Natural killer cell (primary cell): ENCODE measurements around the gene SOBP. TPM values are rescaled to one million over a fixed set of nuclear protein-coding genes. Genes with fewer than 3 reads are reported as not detected.

Source experiments
- ATAC-seq, 3 donors: fragments of 150-1000 bp in 2 of 3; fragments of 200-7000 bp in 1 of 3; cut with Tn5 transposase; 1 replicate in 1 of 3; 2 replicates in 2 of 3; pipeline ENCODE4 v1.10.0; 2021; ENCODE audit warnings: mild to moderate bottlenecking in 2 of 3, moderate library complexity in 2 of 3
- DNase-seq, 2 donors: peaks; one replicate each; pipeline versions ENCODE4 v3.0.0 to v3.0.0-alpha.2; 2013 to 2021; ENCODE audit warnings: mixed read lengths in 1 of 2
- H3K27ac ChIP-seq: one replicate; pipeline ENCODE4 v1.5.1; 2013; ENCODE audit warnings: mild to moderate bottlenecking, low read length
- H3K27me3 ChIP-seq: one replicate; pipeline ENCODE4 v1.6.1; 2013; ENCODE audit warnings: low read length; ENCODE audit not compliant: control insufficient read depth, insufficient read depth
- H3K36me3 ChIP-seq: one replicate; pipeline ENCODE4 v1.6.1; 2013; ENCODE audit warnings: low read length; ENCODE audit not compliant: control insufficient read depth, insufficient read depth
- H3K4me1 ChIP-seq: one replicate; pipeline ENCODE4 v1.6.1; 2013; ENCODE audit warnings: low read length; ENCODE audit not compliant: control insufficient read depth, insufficient read depth
- H3K4me3 ChIP-seq: one replicate; pipeline ENCODE4 v1.5.1; 2013; ENCODE audit warnings: low read length
- H3K9me3 ChIP-seq: one replicate; pipeline ENCODE4 v1.6.1; 2013; ENCODE audit warnings: low read length; ENCODE audit not compliant: control insufficient read depth, insufficient read depth
- H3K27ac Mint-ChIP-seq, 2 donors: one replicate each; pipeline ENCODE4 v1.8.0; 2022; ENCODE audit warnings: mild to moderate bottlenecking in 2 of 2, mixed read lengths in 2 of 2, moderate library complexity in 1 of 2
- H3K27me3 Mint-ChIP-seq, 2 donors: one replicate each; pipeline ENCODE4 v1.8.0; 2022; ENCODE audit warnings: low read depth in 2 of 2, mixed read lengths in 2 of 2
- H3K36me3 Mint-ChIP-seq: one replicate; pipeline ENCODE4 v1.8.0; 2022; ENCODE audit warnings: mixed read lengths
- H3K4me1 Mint-ChIP-seq, 2 donors: one replicate each; pipeline ENCODE4 v1.8.0; 2022; ENCODE audit warnings: mixed read lengths in 2 of 2
- H3K4me3 Mint-ChIP-seq: one replicate; pipeline ENCODE4 v1.8.0; 2022; ENCODE audit warnings: mild to moderate bottlenecking, moderate library complexity, mixed read lengths
- H3K9me3 Mint-ChIP-seq, 2 donors: one replicate each; pipeline ENCODE4 v1.8.0; 2022; ENCODE audit warnings: mixed read lengths in 2 of 2
- CTCF ChIP-seq: fragments of 200-600 bp; IDR thresholded peaks from one replicate; pipeline ENCODE4 v1.8.0; 2022; ENCODE audit warnings: antibody characterized with exemption
- WGBS: methylation state at CpG from one replicate; pipeline ENCODE4 v1.1.7; 2013; ENCODE audit warnings: missing lambda C conversion rate; ENCODE audit not compliant: insufficient coverage; 5-methylcytosine and 5-hydroxymethylcytosine counted together
- intact Hi-C: fragments of 100-400 bp; cut with micrococcal nuclease; formaldehyde crosslinking; loops from one replicate; pipeline ENCODE4 v1.14.2; 2022
- total RNA-seq, 4 donors: library from RNA; stranded (reverse); fragments of 120-200 nt in 1 of 4; gene quantifications; one replicate each; pipeline versions ENCODE4 v1.2.3 to v1.2.4, GENCODE V29; 2013 to 2022

The SOBP gene
- total RNA-seq, 3 donors from 2014 or later (not counting 1 experiment from before 2014, with no cell fraction given), result 0.16 TPM; not detected in 1

GRCh38 chr6:107652526-107653182 lies 162.7 kb downstream of the SOBP start:
- Mint-ChIP-seq H3K36me3 (no peaks in the 10 kb centered on the region), H3K4me1 (peaks cover 0 to 16% of the 10 kb centered on the region in 2 donors), H3K27ac (no peak overlapping the region), H3K27me3 (peaks cover 8 to 29% of the 10 kb centered on the region in 2 donors), H3K4me3 (no peak overlapping the region), H3K9me3 (no peaks in the 10 kb centered on the region)
- Histone ChIP-seq H3K9me3 (no peaks in the 10 kb centered on the region), H3K4me1 (peaks cover 9% of the 10 kb centered on the region), H3K27ac (no peak overlapping the region), H3K27me3 (no peaks in the 10 kb centered on the region), H3K4me3 (no peak overlapping the region), H3K36me3 (no peaks in the 10 kb centered on the region)
- 67% methylated on average over 1 of the region's 2 CpGs for WGBS
- no peak for DNase-seq
- intact Hi-C loops, result no loop called here
- no peak for ATAC-seq
- no peak for TF ChIP-seq CTCF

- intact Hi-C loops, result no loop called here
- Mint-ChIP-seq H3K27me3 (peaks cover 8 to 29% of the 10 kb centered on the region in 2 donors), H3K4me1 (peaks cover 0 to 21% of the 10 kb centered on the region in 2 donors), H3K36me3 (no peaks in the 10 kb centered on the region), H3K9me3 (no peaks in the 10 kb centered on the region), H3K27ac (no peak overlapping the region), H3K4me3 (no peak overlapping the region)
- Histone ChIP-seq H3K27ac (no peak overlapping the region), H3K4me3 (no peak overlapping the region), H3K9me3 (no peaks in the 10 kb centered on the region), H3K4me1 (peaks cover 14% of the 10 kb centered on the region), H3K36me3 (no peaks in the 10 kb centered on the region), H3K27me3 (no peaks in the 10 kb centered on the region)
- DNase-seq (no peak), ATAC-seq (no peak)
- no peak for TF ChIP-seq CTCF
- WGBS, result 89% methylated on average over 10 of the region's 10 CpGs
These were observed 163.3 kb downstream of the SOBP start for GRCh38 chr6:107653183-107653580.

- H3K36me3 ChIP-seq, result no peaks in the 10 kb centered on the region
- DNase-seq (no peak), ATAC-seq (no peak)
- H3K27me3 ChIP-seq, result no peaks in the 10 kb centered on the region
- WGBS, result 90% methylated on average over 2 of the region's 3 CpGs
- no peaks in the 10 kb centered on the region for H3K36me3 Mint-ChIP-seq
- H3K4me1 ChIP-seq, result peaks cover 18% of the 10 kb centered on the region
- peaks cover 0 to 25% of the 10 kb centered on the region in 2 donors for H3K4me1 Mint-ChIP-seq
- H3K27ac ChIP-seq, result no peak overlapping the region
- intact Hi-C loops, result no loop called here
- no peaks in the 10 kb centered on the region for H3K9me3 Mint-ChIP-seq
- no peak overlapping the region for H3K4me3 ChIP-seq
- peaks cover 8 to 29% of the 10 kb centered on the region in 2 donors for H3K27me3 Mint-ChIP-seq
- no peaks in the 10 kb centered on the region for H3K9me3 ChIP-seq
- H3K27ac Mint-ChIP-seq, result no peak overlapping the region
- H3K4me3 Mint-ChIP-seq, result no peak overlapping the region
- TF ChIP-seq CTCF, result no peak
These were observed 164.0 kb downstream of the SOBP start for GRCh38 chr6:107653861-107654394.
